Esophagus squamous epithelium (tissue), 4 donors: ENCODE measurements around the gene TACSTD2.

Source experiments
- CTCF ChIP-seq, 6 experiments: fragments of 450-650 bp in 4 of 6; fragments of 200-600 bp in 2 of 6; sonication (generic) in 2 of 6; IDR thresholded peaks; one replicate each; pipeline ENCODE4 v1.5.1; 2016 to 2019; ENCODE audit warnings: antibody characterized with exemption in 6 of 6, mild to moderate bottlenecking in 4 of 6, moderate library complexity in 4 of 6
- POLR2A ChIP-seq, 4 donors: fragments of 450-650 bp; IDR thresholded peaks; one replicate each; pipeline ENCODE4 v1.6.1; 2017; ENCODE audit warnings: antibody characterized with exemption in 4 of 4, mild to moderate bottlenecking in 4 of 4, moderate library complexity in 3 of 4

GRCh38 chr1:58588396-58588795 is 11.3 kb upstream of the TACSTD2 start:
- TF ChIP-seq CTCF (IDR thresholded peaks at IDR 0.05) (no peak), POLR2A (IDR thresholded peaks at IDR 0.05) (no peak)
